ENCODE results near the gene ACVR2A.

Gene ACVR2A

GRCh38 chr2:147860009-147860408 lies 15.2 kb downstream of the ACVR2A start:
- DNase-seq: peak; percentile 60
- H3K36me3 ChIP-seq: no peaks in the 10 kb centered on the region
- no peaks in the 10 kb centered on the region for H3K9me3 ChIP-seq (ENCODE audit: severe bottlenecking)
- no peak overlapping the region for H3K4me3 ChIP-seq (ENCODE audit: low read depth, low read length)
- no peak for TF ChIP-seq CTCF (IDR thresholded peaks at IDR 0.05; ENCODE audit: low read depth, low read length)
- H3K27me3 ChIP-seq (ENCODE audit: insufficient read depth, low read depth, severe bottlenecking): no peaks in the 10 kb centered on the region
- peak overlapping the region; percentile 58 for H3K27ac ChIP-seq

DNA sequence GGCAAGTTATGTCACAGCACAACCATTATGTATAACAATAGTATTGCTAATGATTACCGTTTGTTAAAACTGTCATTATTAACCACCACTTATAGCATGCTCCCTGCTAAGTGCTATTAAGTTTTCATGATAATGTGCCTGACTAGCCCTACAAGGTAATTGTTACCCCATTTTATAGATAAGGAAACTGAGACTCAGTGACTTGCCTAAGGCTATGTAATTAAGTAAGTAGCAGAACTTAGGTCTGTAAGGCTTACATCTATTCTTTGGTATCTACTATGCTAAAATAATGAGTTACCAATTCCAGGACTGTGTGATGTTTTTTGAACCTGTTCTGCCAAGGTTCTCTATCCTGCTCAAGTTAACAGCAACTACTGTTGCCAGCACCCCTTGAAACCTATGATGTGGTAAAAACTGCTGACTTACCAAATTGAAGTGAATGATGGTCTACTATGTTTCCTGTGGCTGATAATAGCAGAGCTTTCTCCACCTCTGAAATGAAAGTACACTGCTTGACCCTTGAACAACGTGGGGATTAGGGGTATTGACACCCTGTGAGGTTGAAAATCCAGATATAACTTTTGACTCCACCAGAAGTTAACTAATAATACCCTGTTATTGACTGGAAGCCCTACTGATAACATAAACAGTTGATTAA lies 18.2 kb downstream of the ACVR2A start:
- H3K4me3 ChIP-seq (ENCODE audit: low read depth, low read length): no peak overlapping the region
- H3K27ac ChIP-seq: no peak overlapping the region
- no peak for DNase-seq
- H3K27me3 ChIP-seq (ENCODE audit: insufficient read depth, low read depth, severe bottlenecking): no peaks in the 10 kb centered on the region
- no peaks in the 10 kb centered on the region for H3K36me3 ChIP-seq
- no peak for TF ChIP-seq CTCF (IDR thresholded peaks at IDR 0.05; ENCODE audit: low read depth, low read length)
- no peaks in the 10 kb centered on the region for H3K9me3 ChIP-seq (ENCODE audit: severe bottlenecking)

DNA sequence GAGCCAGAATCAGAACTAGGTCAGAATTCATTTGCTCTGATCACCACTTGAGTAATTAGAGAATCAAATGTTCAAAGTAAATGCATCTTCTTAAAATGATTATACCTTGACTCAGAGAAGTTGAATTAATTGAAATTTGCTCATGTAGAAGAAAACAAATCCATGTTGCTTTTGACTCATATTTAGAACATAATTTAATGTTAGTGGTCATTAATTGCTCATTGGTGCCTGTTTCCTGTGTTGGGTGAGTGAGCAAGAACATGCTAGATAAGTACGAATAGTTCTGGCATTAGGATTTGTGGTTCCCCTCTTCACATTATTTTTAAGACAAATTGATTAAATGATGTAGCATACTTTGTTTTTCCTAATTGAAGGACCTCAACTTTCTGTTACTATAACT lies 19.0 kb downstream of the ACVR2A start:
- no peaks in the 10 kb centered on the region for H3K36me3 ChIP-seq
- no peak overlapping the region for H3K27ac ChIP-seq
- no peaks in the 10 kb centered on the region for H3K9me3 ChIP-seq (ENCODE audit: severe bottlenecking)
- no peaks in the 10 kb centered on the region for H3K27me3 ChIP-seq (ENCODE audit: insufficient read depth, low read depth, severe bottlenecking)
- DNase-seq: no peak
- no peak for TF ChIP-seq CTCF (IDR thresholded peaks at IDR 0.05; ENCODE audit: low read depth, low read length)
- no peak overlapping the region for H3K4me3 ChIP-seq (ENCODE audit: low read depth, low read length)

DNA sequence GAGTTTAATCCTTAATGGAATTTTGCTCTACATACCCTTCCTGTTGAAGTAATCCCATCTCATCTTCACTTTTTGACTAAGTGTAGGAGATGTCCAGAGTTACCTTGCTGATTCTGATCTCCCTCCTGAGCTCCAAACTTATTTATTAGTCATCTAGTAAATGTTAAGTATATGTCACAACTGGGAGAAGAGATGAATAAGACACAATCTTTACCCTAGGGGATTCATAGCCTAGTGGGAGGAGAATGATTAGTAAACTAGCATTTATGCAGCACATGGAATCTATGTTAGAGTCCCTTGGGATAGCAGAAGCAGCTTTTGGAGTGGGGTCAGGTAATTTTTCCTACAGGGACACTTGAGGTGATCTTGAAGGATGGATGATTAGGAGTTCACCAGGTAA lies 20.7 kb downstream of the ACVR2A start:
- no peak for DNase-seq
- no peak for TF ChIP-seq CTCF (IDR thresholded peaks at IDR 0.05; ENCODE audit: low read depth, low read length)
- Histone ChIP-seq H3K9me3 (ENCODE audit: severe bottlenecking) (no peaks in the 10 kb centered on the region), H3K27ac (no peak overlapping the region), H3K36me3 (no peaks in the 10 kb centered on the region), H3K27me3 (ENCODE audit: insufficient read depth, low read depth, severe bottlenecking) (no peaks in the 10 kb centered on the region), H3K4me3 (ENCODE audit: low read depth, low read length) (no peak overlapping the region)

GRCh38 chr2:147867050-147867449 lies 22.2 kb downstream of the ACVR2A start:
- no peaks in the 10 kb centered on the region for H3K36me3 ChIP-seq
- no peak for DNase-seq

More at GRCh38 chr2:147867050-147867449, 22.2 kb downstream of the ACVR2A start:
- TF ChIP-seq CTCF (IDR thresholded peaks at IDR 0.05; ENCODE audit: low read depth, low read length): no peak
- Histone ChIP-seq H3K9me3 (ENCODE audit: severe bottlenecking) (no peaks in the 10 kb centered on the region), H3K27me3 (ENCODE audit: insufficient read depth, low read depth, severe bottlenecking) (no peaks in the 10 kb centered on the region), H3K27ac (no peak overlapping the region), H3K4me3 (ENCODE audit: low read depth, low read length) (no peak overlapping the region)
